Erythroblast (primary cell): ENCODE data around the gene NPM1.

Source experiments
- GATA1 ChIP-seq: IDR thresholded peaks from 2 replicates; pipeline ENCODE4 v1.6.1; 2011; ENCODE audit warnings: low read depth, mild to moderate bottlenecking, control low read depth, low read length, moderate library complexity
- POLR2A ChIP-seq: IDR thresholded peaks from 2 replicates; pipeline ENCODE4 v1.6.1; 2011; ENCODE audit warnings: mild to moderate bottlenecking, low read length

GRCh38 chr5:171422495-171422894 lies 34.8 kb downstream of the NPM1 start:
- TF ChIP-seq POLR2A (no peak), GATA1 (no peak)
